C4-2B (cell line): ENCODE results near the gene XXYLT1.

ENCODE experiments used
- H3K27ac ChIP-seq: fragments of 450-650 bp; 2 replicates; pipeline ENCODE4 v1.5.1; 2017
- CTCF ChIP-seq: fragments of 450-650 bp; conservative IDR thresholded peaks from 2 replicates; pipeline ENCODE4 v1.5.1; 2017; ENCODE audit warnings: mild to moderate bottlenecking
- ZFX ChIP-seq: fragments of 450-650 bp; IDR thresholded peaks from 2 replicates; pipeline ENCODE4 v1.6.1; 2017

Gene XXYLT1

GRCh38 chr3:195153653-195154052 is 117.3 kb downstream of the XXYLT1 start:
- TF ChIP-seq ZFX (no peak), CTCF (no peak)
- no peak overlapping the region for H3K27ac ChIP-seq

GRCh38 chr3:195153130-195153529 is 117.8 kb downstream of the XXYLT1 start:
- H3K27ac ChIP-seq = no peak overlapping the region
- TF ChIP-seq CTCF = no peak
- TF ChIP-seq ZFX = no peak

GRCh38 chr3:195151866-195152541 is 119.0 kb downstream of the XXYLT1 start:
- TF ChIP-seq CTCF (no peak), ZFX (no peak)
- H3K27ac ChIP-seq = no peak overlapping the region

- H3K27ac ChIP-seq = no peak overlapping the region
- TF ChIP-seq ZFX (no peak), CTCF (no peak)
These were observed 119.6 kb downstream of the XXYLT1 start for GRCh38 chr3:195151402-195151801.

GRCh38 chr3:195150181-195151118 is 120.5 kb downstream of the XXYLT1 start:
- no peak overlapping the region for H3K27ac ChIP-seq
- no peak for TF ChIP-seq CTCF
- TF ChIP-seq ZFX = no peak

GRCh38 chr3:195149292-195150030 is 121.5 kb downstream of the XXYLT1 start:
- H3K27ac ChIP-seq = no peak overlapping the region
- TF ChIP-seq ZFX (no peak), CTCF (no peak)
